ENCODE measurements around the gene CHMP3. TPM values are rescaled to one million over a fixed set of nuclear protein-coding genes. Genes with fewer than 3 reads are reported as not detected.

Gene CHMP3
- total RNA-seq, 4 donors from 2014 or later, result 166 to 213 (median 185) TPM

- WGBS, result 57% methylated on average over 3 of the region's 3 CpGs
- intact Hi-C loops (cut with DNase I), result no loop called here
- peaks cover 30 to 62% (median 51%) of the 10 kb centered on the region in 4 donors for H3K4me1 ChIP-seq
- peaks cover 47 to 97% (median 81%) of the 10 kb centered on the region in 4 donors for H3K36me3 ChIP-seq
- peak overlapping the region; percentile 53 to 64 (median 54) for H3K27ac ChIP-seq (replicated peaks in 1 of 4)
- DNase-seq (ENCODE audit: extremely low spot score), result no peak
- H3K9me3 ChIP-seq, result no peaks in the 10 kb centered on the region
- H3K4me3 ChIP-seq, result no peak overlapping the region
- no peak for TF ChIP-seq CTCF (IDR thresholded peaks at IDR 0.05)
- TF ChIP-seq POLR2A (IDR thresholded peaks at IDR 0.05; ENCODE audit: low read depth), result no peak
- peak in 1 of 2 donors; percentile 23 for TF ChIP-seq POLR2AphosphoS5 (IDR thresholded peaks at IDR 0.05)
- no peak for TF ChIP-seq EP300 (IDR thresholded peaks at IDR 0.05)
- no peaks in the 10 kb centered on the region for H3K27me3 ChIP-seq
Measured at GRCh38 chr2:86464652-86465051, 98.6 kb downstream of the CHMP3 start.

DNA sequence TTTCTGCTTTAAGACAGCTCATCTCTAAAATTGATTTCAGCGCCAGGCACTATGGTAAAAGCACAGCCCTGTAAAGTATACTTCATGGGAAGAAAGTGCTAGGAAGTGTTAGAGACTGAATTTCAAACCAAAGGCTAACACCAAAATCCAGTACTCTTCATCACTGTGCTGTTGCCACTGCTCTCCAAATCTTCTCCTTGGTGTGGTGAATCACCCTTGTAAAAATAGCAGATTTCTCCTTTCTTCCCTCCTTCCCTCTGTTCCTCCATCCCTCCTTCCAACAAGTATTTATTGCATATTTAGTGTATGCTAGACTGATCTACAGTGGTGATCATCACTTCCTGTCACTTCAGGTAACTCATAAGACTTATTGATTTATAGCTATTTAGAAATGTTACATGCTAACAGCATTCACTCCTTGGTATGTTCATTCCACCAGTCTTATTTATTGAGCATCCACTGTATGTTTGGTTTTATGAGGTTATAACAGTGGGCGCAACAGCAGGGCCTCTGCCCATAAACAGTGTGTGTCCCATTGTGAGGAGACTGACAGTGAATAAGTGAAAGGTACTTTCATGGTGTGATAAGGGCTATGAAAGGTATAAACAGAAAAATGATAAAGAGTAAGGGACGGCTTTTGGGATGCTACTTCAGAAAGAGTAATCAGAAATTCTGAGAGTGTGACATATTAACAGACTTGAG is 102.0 kb downstream of the CHMP3 start:
- Histone ChIP-seq H3K27me3 (no peaks in the 10 kb centered on the region), H3K9me3 (no peaks in the 10 kb centered on the region), H3K36me3 (peaks cover 52 to 98% (median 79%) of the 10 kb centered on the region in 4 donors), H3K4me3 (no peak overlapping the region), H3K27ac (replicated peaks in 1 of 4) (no peak overlapping the region), H3K4me1 (peaks cover 41 to 59% (median 49%) of the 10 kb centered on the region in 4 donors)
- DNase-seq (ENCODE audit: extremely low spot score), result no peak
- 96% methylated on average over 3 of the region's 3 CpGs for WGBS
- no peak for TF ChIP-seq POLR2A (IDR thresholded peaks at IDR 0.05; ENCODE audit: low read depth)
- TF ChIP-seq CTCF (IDR thresholded peaks at IDR 0.05), result no peak
- TF ChIP-seq EP300 (IDR thresholded peaks at IDR 0.05), result no peak
- TF ChIP-seq POLR2AphosphoS5 (IDR thresholded peaks at IDR 0.05), result no peak
- intact Hi-C loops (cut with DNase I), result no loop called here

GRCh38 chr2:86455181-86455580 is 108.1 kb downstream of the CHMP3 start:
- H3K4me1 ChIP-seq, result peaks cover 37 to 54% (median 42%) of the 10 kb centered on the region in 4 donors
- intact Hi-C loops (cut with DNase I), result no loop called here
- H3K27ac ChIP-seq (replicated peaks in 1 of 4), result no peak overlapping the region
- 96% methylated on average over 5 of the region's 5 CpGs for WGBS
- TF ChIP-seq POLR2A (IDR thresholded peaks at IDR 0.05; ENCODE audit: low read depth) (no peak), CTCF (IDR thresholded peaks at IDR 0.05) (no peak), EP300 (IDR thresholded peaks at IDR 0.05) (no peak), POLR2AphosphoS5 (IDR thresholded peaks at IDR 0.05) (no peak)
- no peaks in the 10 kb centered on the region for H3K9me3 ChIP-seq
- peaks cover 56 to 99% (median 74%) of the 10 kb centered on the region in 4 donors for H3K36me3 ChIP-seq
- no peaks in the 10 kb centered on the region for H3K27me3 ChIP-seq
- DNase-seq (ENCODE audit: extremely low spot score), result no peak
- H3K4me3 ChIP-seq, result no peak overlapping the region

DNA sequence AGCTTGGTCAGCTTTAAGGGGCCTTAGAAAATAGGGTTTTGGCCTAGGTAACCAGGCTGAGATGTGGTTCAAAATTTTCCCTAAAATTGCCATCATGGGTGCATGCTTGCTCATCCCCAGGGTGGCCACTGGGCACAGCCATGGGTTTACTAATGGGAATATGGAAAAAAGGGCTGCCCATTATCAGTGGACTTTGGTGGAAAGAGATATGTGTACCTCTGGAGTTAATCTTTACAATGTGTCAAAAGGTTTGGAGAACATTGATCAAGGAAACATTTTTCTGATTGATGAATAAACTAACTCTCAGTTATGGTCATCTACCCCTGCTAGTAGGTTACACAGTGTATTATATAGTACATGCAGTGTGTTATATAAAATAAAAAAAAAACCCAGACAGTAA is 109.0 kb downstream of the CHMP3 start:
- H3K9me3 ChIP-seq, result no peaks in the 10 kb centered on the region
- intact Hi-C loops (cut with DNase I), result no loop called here
- no peak overlapping the region for H3K4me3 ChIP-seq
- peaks cover 57 to 100% (median 76%) of the 10 kb centered on the region in 4 donors for H3K36me3 ChIP-seq
- no peaks in the 10 kb centered on the region for H3K27me3 ChIP-seq
- peaks cover 42 to 54% (median 48%) of the 10 kb centered on the region in 4 donors for H3K4me1 ChIP-seq
- H3K27ac ChIP-seq (replicated peaks in 1 of 4), result peak overlapping the region; percentile 18 to 42 (median 23)
- no peak for TF ChIP-seq EP300 (IDR thresholded peaks at IDR 0.05)
- TF ChIP-seq POLR2A (IDR thresholded peaks at IDR 0.05; ENCODE audit: low read depth), result no peak
- no peak for TF ChIP-seq CTCF (IDR thresholded peaks at IDR 0.05)
- TF ChIP-seq POLR2AphosphoS5 (IDR thresholded peaks at IDR 0.05), result no peak
- DNase-seq (ENCODE audit: extremely low spot score), result no peak

All from esophagus muscularis mucosa (tissue), 4 donors.